ENCODE measurements around the gene HSPA1L.

The HSPA1L gene

DNA sequence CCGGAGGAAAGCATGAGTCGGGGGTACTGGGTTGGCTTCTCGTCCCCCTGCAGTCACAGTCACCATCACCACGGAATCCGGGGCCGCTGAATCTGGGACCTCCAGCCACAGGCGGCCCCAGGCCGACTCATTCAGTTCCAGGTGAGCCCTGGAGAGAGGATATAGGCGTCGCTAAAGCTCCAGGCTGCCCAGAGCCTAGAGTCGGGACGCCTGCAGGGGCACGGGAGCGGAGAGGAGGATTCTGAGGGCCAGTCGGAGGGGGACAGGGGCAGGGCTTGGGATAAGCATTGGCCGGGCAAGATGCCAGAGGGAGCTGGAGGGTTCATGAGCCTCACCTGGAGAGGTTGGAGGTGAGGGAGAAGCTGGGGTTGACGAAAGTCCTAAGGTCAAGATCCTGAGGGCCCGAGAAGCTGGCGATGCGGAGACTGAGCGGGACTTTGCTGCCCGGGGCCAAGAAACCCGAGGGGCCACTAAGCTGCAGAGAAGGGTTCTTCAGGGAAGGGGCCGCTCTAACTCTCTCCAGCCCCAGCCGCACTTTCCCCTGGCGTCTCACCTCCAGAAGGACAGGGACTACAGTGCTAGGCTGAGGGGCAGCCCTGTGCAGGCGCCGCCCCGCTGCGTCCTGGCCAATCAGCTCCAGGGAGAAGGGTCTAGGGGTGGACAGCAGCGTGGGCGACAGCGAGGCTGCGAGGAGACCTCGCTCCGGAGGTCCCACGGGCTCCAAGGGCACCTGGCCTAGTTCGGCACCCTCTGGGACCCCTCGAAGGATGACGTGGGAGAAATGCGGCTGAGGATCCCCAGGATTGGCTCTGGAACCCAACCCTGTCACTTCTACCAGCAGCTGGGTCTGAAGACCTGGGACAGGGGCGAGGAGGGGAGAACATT lies 48.9 kb downstream of the HSPA1L start:
- no peak overlapping the region for H3K4me2 ChIP-seq (ENCODE audit: low read depth, low read length, poor library complexity, severe bottlenecking)
- no peak overlapping the region for H3K9ac ChIP-seq (ENCODE audit: low read length)
- no peak overlapping the region for H2AFZ ChIP-seq (ENCODE audit: low read depth, low read length, severe bottlenecking)
- no peak overlapping the region for H3K4me3 ChIP-seq (ENCODE audit: insufficient read depth, low read length, poor library complexity, severe bottlenecking)
- H3K27ac ChIP-seq (ENCODE audit: low read depth, low read length) = no peak overlapping the region
- H3K9me2 ChIP-seq (replicated peaks; ENCODE audit: insufficient read depth, low read length) = no peaks in the 10 kb centered on the region
- TF ChIP-seq EZH2phosphoT487 (conservative IDR thresholded peaks at IDR 0.05; ENCODE audit: low read length) = no peak
- TF ChIP-seq, protein P1, sequence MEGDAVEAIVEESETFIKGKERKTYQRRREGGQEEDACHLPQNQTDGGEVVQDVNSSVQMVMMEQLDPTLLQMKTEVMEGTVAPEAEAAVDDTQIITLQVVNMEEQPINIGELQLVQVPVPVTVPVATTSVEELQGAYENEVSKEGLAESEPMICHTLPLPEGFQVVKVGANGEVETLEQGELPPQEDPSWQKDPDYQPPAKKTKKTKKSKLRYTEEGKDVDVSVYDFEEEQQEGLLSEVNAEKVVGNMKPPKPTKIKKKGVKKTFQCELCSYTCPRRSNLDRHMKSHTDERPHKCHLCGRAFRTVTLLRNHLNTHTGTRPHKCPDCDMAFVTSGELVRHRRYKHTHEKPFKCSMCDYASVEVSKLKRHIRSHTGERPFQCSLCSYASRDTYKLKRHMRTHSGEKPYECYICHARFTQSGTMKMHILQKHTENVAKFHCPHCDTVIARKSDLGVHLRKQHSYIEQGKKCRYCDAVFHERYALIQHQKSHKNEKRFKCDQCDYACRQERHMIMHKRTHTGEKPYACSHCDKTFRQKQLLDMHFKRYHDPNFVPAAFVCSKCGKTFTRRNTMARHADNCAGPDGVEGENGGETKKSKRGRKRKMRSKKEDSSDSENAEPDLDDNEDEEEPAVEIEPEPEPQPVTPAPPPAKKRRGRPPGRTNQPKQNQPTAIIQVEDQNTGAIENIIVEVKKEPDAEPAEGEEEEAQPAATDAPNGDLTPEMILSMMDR (IDR thresholded peaks at IDR 0.05; ENCODE audit: insufficient read depth, low read length, poor library complexity, severe bottlenecking) = no peak
- no peaks in the 10 kb centered on the region for H3K79me2 ChIP-seq (ENCODE audit: insufficient read depth, low read length)
- H4K20me1 ChIP-seq (ENCODE audit: low read depth, low read length) = no peaks in the 10 kb centered on the region
- H3K27me3 ChIP-seq (ENCODE audit: low read length) = no peaks in the 10 kb centered on the region
- peaks cover 8% of the 10 kb centered on the region for H3F3A ChIP-seq (ENCODE audit: insufficient read depth)
- H3K9me3 ChIP-seq (ENCODE audit: insufficient read depth, low read length) = no peaks in the 10 kb centered on the region
- peaks cover 6% of the 10 kb centered on the region; the same call in 1 of the 2 replicates for H3K36me3 ChIP-seq (ENCODE audit: low read length)

DNA sequence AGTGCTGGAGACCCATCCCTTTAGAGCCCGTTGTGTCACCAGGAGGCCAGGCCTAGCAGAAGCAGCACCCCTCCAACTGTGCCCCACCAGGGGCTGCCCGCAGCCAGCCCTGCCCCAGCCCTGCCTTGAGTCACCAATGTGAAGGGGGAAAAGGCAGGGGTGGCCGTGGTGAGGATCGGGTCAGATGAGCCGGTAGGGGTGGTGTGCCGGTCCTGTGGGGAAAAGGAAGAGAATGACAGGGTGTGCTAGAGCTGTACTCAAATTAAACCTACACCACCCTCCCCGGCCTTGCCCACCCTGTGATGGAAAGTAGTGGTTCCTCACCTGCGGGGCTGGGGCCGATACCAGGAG lies 49.5 kb downstream of the HSPA1L start:
- Histone ChIP-seq H3K27me3 (ENCODE audit: low read length) (no peaks in the 10 kb centered on the region), H3F3A (ENCODE audit: insufficient read depth) (peaks cover 8% of the 10 kb centered on the region), H3K9ac (ENCODE audit: low read length) (no peak overlapping the region), H3K36me3 (ENCODE audit: low read length) (peaks cover 6% of the 10 kb centered on the region; the same call in 1 of the 2 replicates), H3K27ac (ENCODE audit: low read depth, low read length) (no peak overlapping the region), H3K9me2 (replicated peaks; ENCODE audit: insufficient read depth, low read length) (no peaks in the 10 kb centered on the region), H2AFZ (ENCODE audit: low read depth, low read length, severe bottlenecking) (no peak overlapping the region), H3K4me3 (ENCODE audit: insufficient read depth, low read length, poor library complexity, severe bottlenecking) (no peak overlapping the region), H3K79me2 (ENCODE audit: insufficient read depth, low read length) (no peaks in the 10 kb centered on the region), H3K4me2 (ENCODE audit: low read depth, low read length, poor library complexity, severe bottlenecking) (no peak overlapping the region), H4K20me1 (ENCODE audit: low read depth, low read length) (no peaks in the 10 kb centered on the region), H3K9me3 (ENCODE audit: insufficient read depth, low read length) (no peaks in the 10 kb centered on the region)
- TF ChIP-seq, protein P1 (IDR thresholded peaks at IDR 0.05; ENCODE audit: insufficient read depth, low read length, poor library complexity, severe bottlenecking) = no peak
- TF ChIP-seq EZH2phosphoT487 (conservative IDR thresholded peaks at IDR 0.05; ENCODE audit: low read length) = no peak

DNA sequence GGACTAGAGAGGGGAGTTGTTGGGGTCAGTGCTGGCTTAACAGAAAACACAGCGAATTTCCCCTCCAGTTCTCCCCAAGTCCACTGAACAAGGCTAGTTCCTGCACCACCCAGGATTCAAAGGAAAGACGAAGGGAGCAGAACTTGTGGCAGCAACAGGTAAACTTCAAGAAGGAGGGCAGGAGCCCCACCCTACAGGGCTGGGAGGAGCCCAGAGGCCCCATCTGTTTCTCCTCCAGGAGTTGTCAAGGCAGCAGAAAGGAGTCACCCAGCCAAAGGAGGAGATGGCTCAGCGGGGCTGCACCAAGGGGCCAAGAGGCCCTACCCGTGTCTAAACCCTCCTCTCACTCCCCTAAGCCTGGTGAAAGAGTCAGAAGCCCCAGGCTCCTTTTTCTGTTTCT lies 50.9 kb downstream of the HSPA1L start:
- Histone ChIP-seq H4K20me1 (ENCODE audit: low read depth, low read length) (no peaks in the 10 kb centered on the region), H3F3A (ENCODE audit: insufficient read depth) (peaks cover 8% of the 10 kb centered on the region), H2AFZ (ENCODE audit: low read depth, low read length, severe bottlenecking) (no peak overlapping the region), H3K9ac (ENCODE audit: low read length) (no peak overlapping the region), H3K9me3 (ENCODE audit: insufficient read depth, low read length) (no peaks in the 10 kb centered on the region), H3K4me2 (ENCODE audit: low read depth, low read length, poor library complexity, severe bottlenecking) (no peak overlapping the region), H3K9me2 (replicated peaks; ENCODE audit: insufficient read depth, low read length) (no peaks in the 10 kb centered on the region), H3K79me2 (ENCODE audit: insufficient read depth, low read length) (no peaks in the 10 kb centered on the region), H3K27me3 (ENCODE audit: low read length) (no peaks in the 10 kb centered on the region), H3K27ac (ENCODE audit: low read depth, low read length) (no peak overlapping the region), H3K36me3 (ENCODE audit: low read length) (peaks cover 7% of the 10 kb centered on the region; the same call in 1 of the 2 replicates), H3K4me3 (ENCODE audit: insufficient read depth, low read length, poor library complexity, severe bottlenecking) (no peak overlapping the region)
- no peak for TF ChIP-seq EZH2phosphoT487 (conservative IDR thresholded peaks at IDR 0.05; ENCODE audit: low read length)
- TF ChIP-seq, protein P1 (IDR thresholded peaks at IDR 0.05; ENCODE audit: insufficient read depth, low read length, poor library complexity, severe bottlenecking) = no peak
